HS-5 (cell line): ENCODE measurements around the gene DOCK2.
"Not testable (repeated sequence)": the region's sequence is repeated elsewhere in the genome, so short reads cannot be mapped to it uniquely, and the experiment has no call there.

Experiments used
- DNase-seq: peaks from one replicate; pipeline ENCODE4 v3.0.0-alpha.2; 2012; ENCODE audit warnings: low read depth

Gene DOCK2

DNA sequence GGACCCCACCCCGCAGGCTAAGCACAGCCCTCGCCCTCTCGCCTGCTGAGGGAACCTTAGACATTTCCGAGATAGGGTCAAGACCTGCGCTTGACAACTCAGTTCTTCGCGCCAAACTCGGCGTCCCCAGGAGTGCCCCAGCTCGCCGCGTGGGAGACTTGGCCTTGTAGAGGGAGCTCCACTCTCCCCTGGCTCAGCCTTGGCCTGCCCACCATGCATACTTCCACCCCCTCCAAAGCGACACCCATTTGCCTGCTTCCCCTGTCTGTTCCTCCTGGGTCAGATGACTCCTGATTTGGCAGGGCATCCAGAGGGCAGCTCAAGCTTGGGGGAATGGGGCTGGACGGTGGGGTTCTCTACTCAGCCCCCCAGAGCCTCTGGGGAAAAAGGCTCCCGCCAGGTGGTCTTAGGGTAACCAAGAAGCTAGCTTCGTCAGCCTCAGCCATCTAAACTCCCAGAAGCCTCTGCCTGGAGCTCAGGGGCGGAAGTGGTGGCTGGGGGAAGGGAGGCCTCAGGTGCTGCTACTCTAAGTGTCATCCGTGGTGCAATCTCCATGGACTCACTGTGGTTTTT, 560 bp downstream of the DOCK2 start:
- DNase-seq: no peak

GRCh38 chr5:169641253-169641652, 4.2 kb downstream of the DOCK2 start:
- DNase-seq: no peak

- DNase-seq: no peak
These were observed 9.8 kb downstream of the DOCK2 start for GRCh38 chr5:169646856-169647255.

DNA sequence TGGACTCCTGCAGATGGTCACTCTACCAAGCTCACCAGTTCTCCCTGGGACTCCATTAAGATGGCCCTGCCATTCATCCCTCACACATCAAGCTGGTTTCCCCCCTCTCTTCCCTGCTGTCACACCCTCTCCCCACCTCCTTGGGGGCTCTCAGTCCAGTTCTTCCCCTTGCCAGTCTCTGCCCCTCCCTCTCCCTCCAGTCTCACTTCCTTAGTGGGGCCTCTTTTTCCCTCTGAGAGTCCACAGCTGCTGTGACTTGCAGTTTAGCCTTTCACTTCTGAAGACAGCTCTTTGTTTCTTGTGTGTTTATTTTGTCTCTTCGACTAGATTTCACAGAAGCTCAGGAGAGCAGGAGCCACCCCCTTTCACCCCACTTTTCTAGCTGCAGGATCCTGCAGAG, 10.5 kb downstream of the DOCK2 start:
- no peak for DNase-seq

DNA sequence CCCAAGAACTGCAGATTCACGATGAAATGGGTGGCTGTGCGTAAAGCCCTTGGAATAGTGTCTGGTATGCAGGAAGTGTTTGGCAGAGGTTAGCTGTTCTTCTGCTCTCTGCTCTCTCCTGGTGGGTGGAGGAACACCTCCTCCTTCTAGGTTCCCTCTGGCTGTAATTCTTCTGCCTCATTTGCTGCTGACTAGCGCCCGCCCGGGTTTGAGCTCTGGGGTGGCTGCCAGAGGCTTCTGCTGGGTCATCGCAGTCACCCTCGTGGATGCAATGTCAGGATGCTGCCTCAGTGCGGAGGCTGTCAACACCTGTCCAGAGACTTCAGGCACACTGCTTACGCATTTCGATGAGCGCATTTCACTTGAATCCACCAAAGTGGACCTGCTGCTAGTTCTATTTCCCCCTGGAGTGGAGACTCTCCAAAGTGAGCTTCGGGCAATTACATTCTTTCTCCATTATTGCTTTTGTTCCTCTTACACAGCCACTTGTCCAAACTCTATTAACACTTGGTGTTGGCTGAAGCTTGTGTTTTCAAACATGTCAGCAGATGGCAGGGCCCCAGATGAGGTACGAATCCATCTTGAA, 11.7 kb downstream of the DOCK2 start:
- no peak for DNase-seq

GRCh38 chr5:169649486-169649885, 12.4 kb downstream of the DOCK2 start:
- DNase-seq: no peak

DNA sequence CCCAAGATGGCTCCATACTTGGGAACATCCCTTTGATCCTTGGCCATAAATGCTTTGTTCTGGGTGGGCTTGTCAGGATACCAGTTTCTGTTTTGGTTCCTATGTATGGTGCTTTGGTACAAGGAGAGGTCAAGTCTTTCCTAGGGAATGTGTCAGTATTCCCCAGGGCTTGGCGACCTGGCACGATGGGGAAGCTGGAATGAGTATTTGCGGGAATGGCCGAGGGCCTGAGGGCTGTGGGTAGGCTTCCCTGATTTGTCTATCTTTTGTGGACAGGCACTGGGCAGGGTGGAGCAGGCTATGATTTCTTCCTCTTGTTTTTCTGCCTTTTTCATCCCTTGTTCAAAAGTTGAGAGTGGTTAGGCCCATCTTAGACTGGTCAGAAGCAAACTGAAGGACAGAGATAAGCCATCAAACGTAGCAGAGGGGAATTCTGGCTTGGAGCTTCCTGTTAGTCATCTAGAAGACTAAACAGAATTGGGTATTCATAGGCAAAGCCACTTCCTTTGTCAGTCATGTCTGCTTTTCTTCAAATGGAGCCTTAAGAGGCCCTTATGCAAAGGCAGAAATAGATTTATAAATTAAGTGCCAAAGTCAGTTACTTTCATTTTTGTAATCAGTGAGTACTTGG, 13.7 kb downstream of the DOCK2 start:
- DNase-seq: peak; percentile 16

- no peak for DNase-seq
These were observed 14.5 kb downstream of the DOCK2 start for GRCh38 chr5:169651526-169651925.

DNA sequence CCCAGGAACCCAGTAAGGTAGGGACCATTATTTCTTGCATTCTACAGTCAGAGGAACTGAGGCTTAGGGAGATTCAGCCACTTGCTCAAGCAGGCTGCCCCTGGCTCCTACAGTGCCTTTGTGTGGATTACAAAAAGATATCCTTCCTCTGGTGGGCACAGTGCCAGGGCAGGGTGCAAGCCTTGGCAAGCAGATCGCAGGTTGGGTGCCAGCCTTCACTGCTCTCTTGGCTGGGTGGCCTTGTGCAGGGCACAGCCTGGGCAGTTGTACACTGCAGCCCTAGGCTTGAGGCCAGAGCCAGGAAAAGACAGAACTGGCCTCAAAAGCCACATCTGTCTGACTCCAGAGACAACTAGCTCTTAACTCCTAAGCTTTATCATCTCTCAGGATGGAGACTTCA, 15.0 kb downstream of the DOCK2 start:
- no peak for DNase-seq

DNA sequence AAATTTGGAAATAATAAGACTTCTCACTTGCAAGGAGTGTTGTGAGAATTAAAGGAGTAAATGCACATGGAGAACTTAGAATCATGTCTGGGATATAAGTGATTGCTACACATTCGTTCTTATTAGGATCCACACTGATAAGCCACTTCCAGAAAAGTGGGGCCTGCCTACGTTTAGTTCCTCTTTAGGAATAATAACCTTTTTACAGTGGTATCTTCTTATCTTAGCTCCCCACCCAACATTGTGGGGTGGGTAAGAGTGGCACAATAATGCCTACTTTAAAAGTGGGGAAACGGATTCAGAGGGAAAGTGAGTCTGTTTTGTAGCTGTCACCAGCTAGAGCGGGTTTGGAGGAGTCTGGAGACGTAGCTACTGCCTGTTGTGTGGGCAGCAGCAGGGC, 16.0 kb downstream of the DOCK2 start:
- DNase-seq: no peak

DNA sequence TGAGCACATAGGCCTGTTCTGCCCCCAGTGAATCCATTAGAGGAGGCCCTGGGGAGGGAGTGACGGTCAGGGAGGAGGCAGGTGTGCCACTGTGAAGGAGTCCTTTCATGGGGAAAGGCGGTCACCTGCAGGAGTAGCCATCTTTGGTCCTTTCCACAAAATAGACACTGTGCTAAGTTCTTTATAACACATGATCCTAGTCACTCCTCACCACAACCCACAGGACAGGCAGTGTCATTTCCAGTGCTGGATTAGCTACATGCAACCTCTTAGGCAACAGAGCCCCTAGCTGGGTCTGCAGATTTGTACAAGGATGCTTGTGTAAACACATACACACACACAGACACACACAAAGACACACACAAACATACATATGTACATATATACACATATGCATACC, 18.3 kb downstream of the DOCK2 start:
- no peak for DNase-seq

- DNase-seq: no peak
These were observed 19.2 kb downstream of the DOCK2 start for GRCh38 chr5:169656125-169656901.

DNA sequence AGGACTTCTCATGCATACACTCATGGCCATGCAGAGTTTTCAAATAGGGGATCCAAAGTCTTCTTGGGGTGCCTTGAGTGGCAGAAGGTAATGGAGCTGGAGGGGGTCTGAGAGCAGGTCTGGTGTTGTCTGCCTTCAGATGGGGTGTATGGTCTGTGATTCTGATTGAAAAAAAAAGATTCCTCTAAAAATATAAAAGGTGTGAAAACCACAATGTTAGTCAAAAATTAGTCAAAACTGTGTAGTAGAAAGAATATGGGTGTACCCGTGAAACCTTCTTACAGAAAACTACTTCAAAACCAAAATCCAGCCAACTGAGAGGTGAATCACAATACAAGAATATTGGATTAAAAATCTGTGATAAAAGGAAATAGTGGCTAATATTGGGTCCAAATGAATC, 20.1 kb downstream of the DOCK2 start:
- no peak for DNase-seq

- DNase-seq: not testable (repeated sequence)
These were observed 25.4 kb downstream of the DOCK2 start for GRCh38 chr5:169662451-169662850.

DNA sequence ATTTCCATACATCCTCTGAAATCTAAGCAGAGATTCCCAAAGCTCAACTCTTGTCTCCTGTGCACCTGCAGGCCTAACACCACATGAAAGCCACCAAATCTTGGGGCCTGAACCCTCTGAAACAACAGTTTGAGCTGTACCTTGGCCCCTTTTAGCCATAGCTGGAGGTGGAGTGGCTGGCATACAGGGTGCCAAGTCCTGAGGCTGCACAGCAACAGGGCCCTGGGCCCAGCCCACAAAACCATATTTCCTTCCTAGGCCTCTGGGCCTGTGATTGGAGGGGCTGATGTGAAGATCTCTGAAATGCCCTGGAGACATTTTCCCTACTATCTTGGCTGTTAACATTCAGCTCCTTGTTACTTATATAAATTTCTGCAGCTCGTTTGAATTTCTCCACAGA, 26.5 kb downstream of the DOCK2 start:
- DNase-seq: no peak

DNA sequence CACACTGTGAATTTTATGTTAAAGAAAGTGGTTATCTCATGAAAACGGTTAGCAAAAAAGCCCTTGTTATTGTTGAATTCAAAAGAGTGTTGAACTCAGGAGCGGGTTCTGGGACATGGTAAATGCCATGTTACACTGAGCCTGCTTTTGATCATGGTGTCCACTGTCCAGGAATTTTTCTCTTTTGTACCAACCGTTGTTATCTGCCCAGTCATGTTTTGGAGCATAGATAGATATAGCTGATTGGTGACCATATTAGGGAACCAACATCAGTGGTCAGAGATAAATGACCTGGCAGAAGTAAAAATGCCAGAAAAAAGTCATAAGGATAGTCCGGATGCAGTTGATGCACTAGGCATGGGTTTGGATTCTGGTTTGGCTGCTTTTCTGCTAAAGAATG, 29.3 kb downstream of the DOCK2 start:
- no peak for DNase-seq

- no peak for DNase-seq
These were observed 31.0 kb downstream of the DOCK2 start for GRCh38 chr5:169667896-169668674.

DNA sequence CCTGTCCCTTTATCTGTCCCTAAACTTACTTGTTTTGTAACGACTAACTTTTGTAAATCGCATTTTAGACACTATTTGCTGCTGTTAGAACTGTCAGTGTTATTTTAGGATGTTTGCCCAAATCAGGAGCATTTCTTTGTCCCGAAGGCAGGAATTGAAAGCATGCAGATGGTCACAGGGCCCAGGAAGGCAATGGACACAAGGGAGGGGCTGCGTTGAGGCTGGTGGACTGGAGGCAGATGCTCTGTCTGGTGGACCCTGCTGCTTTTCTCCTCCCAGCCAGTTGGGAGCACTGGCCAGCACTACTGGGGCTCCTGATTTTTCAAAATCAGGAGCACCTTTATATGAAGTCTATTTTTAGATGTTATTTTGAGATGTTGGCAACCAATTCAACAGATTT, 31.7 kb downstream of the DOCK2 start:
- DNase-seq: no peak

DNA sequence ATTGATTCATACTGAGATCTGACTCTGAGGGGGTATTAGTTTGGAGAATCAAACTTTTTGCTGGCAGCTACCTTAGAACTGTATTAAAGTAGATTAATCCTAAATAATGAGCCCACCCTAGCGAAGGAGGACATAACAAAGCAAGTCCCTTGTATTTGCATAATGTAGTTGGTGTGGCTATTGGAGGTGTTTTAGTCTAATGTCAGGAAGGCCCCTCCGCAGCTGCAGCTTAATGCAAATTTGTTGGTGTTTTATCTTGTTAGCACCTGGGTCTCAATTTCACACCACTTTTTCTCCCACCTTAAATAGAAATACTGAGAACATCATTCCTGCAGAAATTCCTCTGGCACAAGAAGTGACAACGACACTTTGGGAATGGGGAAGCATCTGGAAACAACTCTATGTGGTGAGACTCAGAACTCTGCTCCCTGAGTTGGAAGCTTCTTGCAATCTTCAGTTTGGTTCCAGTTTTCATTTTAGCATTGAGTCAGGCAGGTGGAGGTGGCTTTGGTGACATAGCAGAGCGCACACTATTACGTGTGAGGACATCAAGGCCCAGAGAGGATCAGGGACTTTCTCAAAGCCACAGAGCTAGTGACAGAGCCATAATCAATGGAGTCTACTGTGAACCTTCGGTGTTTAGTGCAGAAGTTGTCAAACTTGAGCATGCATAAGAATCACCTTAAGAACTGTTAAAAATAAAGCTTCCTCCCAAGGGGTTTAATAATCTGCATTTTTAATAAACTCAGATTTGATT, 33.9 kb downstream of the DOCK2 start:
- DNase-seq: no peak

- no peak for DNase-seq
These were observed 45.0 kb downstream of the DOCK2 start for GRCh38 chr5:169682026-169682425.

- DNase-seq: no peak
These were observed 49.1 kb downstream of the DOCK2 start for GRCh38 chr5:169686137-169686536.

DNA sequence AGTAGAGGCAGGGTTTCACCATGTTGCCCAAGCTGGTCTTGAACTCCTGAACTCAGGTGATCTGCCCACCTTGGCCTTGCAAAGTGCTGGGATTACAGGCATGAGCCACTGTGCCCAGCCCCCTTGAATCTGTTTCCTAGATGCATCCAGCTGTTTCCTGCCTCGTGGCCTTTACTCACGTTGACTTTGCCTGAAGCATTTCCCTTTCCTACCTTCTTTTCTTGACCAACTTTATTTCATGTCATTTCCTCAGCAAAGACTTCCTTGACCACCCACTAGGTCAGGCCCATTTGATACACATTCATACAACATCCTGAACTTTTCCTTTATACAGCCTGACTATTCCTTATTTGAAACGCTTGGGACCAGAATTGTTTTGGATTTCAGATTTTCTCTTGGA, 51.0 kb downstream of the DOCK2 start:
- no peak for DNase-seq
